Measurements from ENCODE around the gene MT3. TPM values are rescaled to one million over a fixed set of nuclear protein-coding genes. Genes with fewer than 3 reads are reported as not detected.

MT3 gene
- total RNA-seq, 6 experiments from 2014 or later: 0.62 TPM; not detected in 5

DNA sequence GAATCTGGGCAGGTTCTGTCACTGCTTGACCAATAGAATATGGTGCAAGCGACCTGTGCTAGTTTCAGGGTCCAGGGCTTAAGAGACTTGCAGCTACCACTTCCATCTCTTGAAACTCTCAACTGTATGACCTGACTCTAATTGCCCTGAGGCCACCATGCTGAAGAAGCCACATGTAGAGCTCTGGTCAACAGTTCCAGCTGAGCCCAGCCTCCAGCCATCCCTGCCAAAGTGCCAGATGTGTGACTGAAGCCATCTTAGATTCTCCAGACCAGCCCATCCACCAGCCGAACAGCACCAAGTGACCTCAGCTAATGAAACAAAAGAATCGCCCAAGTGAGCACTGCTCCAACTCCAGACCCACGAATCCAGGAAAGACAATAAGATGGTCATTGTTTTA lies 15.6 kb downstream of the MT3 start:
- no peak for DNase-seq
- TF ChIP-seq, protein P1, sequence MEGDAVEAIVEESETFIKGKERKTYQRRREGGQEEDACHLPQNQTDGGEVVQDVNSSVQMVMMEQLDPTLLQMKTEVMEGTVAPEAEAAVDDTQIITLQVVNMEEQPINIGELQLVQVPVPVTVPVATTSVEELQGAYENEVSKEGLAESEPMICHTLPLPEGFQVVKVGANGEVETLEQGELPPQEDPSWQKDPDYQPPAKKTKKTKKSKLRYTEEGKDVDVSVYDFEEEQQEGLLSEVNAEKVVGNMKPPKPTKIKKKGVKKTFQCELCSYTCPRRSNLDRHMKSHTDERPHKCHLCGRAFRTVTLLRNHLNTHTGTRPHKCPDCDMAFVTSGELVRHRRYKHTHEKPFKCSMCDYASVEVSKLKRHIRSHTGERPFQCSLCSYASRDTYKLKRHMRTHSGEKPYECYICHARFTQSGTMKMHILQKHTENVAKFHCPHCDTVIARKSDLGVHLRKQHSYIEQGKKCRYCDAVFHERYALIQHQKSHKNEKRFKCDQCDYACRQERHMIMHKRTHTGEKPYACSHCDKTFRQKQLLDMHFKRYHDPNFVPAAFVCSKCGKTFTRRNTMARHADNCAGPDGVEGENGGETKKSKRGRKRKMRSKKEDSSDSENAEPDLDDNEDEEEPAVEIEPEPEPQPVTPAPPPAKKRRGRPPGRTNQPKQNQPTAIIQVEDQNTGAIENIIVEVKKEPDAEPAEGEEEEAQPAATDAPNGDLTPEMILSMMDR (IDR thresholded peaks at IDR 0.05): no peak
- no peak for TF ChIP-seq POLR2A (IDR thresholded peaks at IDR 0.05)
- Histone ChIP-seq H3K27ac (no peak overlapping the region), H3K27me3 (no peaks in the 10 kb centered on the region), H3K4me1 (peaks cover 0 to 24% (median 8%) of the 10 kb centered on the region in 4 donors), H3K36me3 (no peaks in the 10 kb centered on the region), H3K9me3 (no peaks in the 10 kb centered on the region), H3K4me3 (no peak overlapping the region)
- intact Hi-C loops (cut with DNase I): loop anchor here in 1 of 2 donors (10.0 kb wide), 1 partner anchor 90 kb away; no protein-coding TSS in a partner anchor
- 83% methylated on average over 2 of the region's 4 CpGs for WGBS (ENCODE audit: insufficient coverage, low coverage, low lambda C conversion rate, missing lambda C conversion rate)
- no peak for ATAC-seq

DNA sequence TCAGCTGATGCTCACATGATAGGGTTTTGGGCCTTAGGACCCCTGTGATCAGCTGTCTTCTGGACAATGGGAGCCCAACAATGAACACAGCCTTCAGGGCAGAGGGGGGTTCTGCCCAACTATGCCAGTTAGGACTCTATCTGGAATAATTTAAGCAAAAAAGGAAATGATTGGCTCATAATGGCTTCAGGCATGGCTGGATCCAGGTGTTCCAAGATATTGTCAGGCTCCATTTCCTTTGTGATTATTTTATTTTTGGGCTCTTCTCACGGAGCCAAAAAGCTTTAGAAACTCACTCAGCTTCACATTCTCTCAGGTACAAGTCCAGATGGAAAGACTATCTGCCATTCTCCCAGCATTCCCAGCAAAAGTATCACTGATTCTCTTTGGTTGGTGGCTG lies 16.1 kb downstream of the MT3 start:
- no peaks in the 10 kb centered on the region for H3K27me3 ChIP-seq
- no peaks in the 10 kb centered on the region for H3K36me3 ChIP-seq
- H3K9me3 ChIP-seq: no peaks in the 10 kb centered on the region
- TF ChIP-seq, protein P1 (IDR thresholded peaks at IDR 0.05): no peak
- no peak for TF ChIP-seq POLR2A (IDR thresholded peaks at IDR 0.05)
- WGBS (ENCODE audit: insufficient coverage, low coverage, low lambda C conversion rate, missing lambda C conversion rate): 80% methylated on average over 1 of the region's 1 CpG
- intact Hi-C loops (cut with DNase I): loop anchor here in 1 of 2 donors (10.0 kb wide), 1 partner anchor 89 kb away; no protein-coding TSS in a partner anchor
- H3K4me3 ChIP-seq: no peak overlapping the region
- H3K27ac ChIP-seq: peak overlapping the region; percentile 65 to 95 (median 84)
- H3K4me1 ChIP-seq: peaks cover 0 to 24% (median 8%) of the 10 kb centered on the region in 4 donors
- DNase-seq: no peak
- no peak for ATAC-seq

DNA sequence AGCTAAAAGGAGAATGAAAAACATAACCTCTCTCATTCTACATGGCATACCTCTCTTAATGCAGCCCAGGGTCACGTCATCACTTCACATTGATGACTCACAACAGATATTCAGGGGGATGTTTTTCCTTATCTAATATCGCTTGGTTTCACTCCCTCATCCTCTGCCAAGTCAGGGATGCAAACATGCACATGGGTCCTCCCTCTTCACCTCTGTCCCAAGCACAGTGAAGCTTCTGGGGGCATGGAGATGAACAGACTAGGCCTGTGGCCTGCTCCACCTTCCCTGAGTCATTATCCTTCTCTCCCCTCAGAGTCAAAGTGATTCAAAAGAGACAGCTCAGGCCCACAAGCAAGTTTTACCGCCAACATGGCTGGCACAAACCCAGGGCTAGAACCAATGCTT lies 16.7 kb downstream of the MT3 start:
- Histone ChIP-seq H3K9me3 (no peaks in the 10 kb centered on the region), H3K27ac (peak overlapping the region; percentile 65 to 95 (median 84)), H3K36me3 (no peaks in the 10 kb centered on the region), H3K4me3 (no peak overlapping the region), H3K4me1 (peaks cover 0 to 24% (median 9%) of the 10 kb centered on the region in 4 donors), H3K27me3 (no peaks in the 10 kb centered on the region)
- DNase-seq (peak in 1 of 3 donors; percentile 38), ATAC-seq (peak in 1 of 4 donors; percentile 3)
- intact Hi-C loops (cut with DNase I): loop anchor here in 1 of 2 donors (10.0 kb wide), 1 partner anchor 89 kb away; no protein-coding TSS in a partner anchor
- peak; percentile 4 for TF ChIP-seq POLR2A (IDR thresholded peaks at IDR 0.05)
- TF ChIP-seq, protein P1 (IDR thresholded peaks at IDR 0.05): no peak
- 16% methylated on average over 3 of the region's 3 CpGs for WGBS (ENCODE audit: insufficient coverage, low coverage, low lambda C conversion rate, missing lambda C conversion rate)

DNA sequence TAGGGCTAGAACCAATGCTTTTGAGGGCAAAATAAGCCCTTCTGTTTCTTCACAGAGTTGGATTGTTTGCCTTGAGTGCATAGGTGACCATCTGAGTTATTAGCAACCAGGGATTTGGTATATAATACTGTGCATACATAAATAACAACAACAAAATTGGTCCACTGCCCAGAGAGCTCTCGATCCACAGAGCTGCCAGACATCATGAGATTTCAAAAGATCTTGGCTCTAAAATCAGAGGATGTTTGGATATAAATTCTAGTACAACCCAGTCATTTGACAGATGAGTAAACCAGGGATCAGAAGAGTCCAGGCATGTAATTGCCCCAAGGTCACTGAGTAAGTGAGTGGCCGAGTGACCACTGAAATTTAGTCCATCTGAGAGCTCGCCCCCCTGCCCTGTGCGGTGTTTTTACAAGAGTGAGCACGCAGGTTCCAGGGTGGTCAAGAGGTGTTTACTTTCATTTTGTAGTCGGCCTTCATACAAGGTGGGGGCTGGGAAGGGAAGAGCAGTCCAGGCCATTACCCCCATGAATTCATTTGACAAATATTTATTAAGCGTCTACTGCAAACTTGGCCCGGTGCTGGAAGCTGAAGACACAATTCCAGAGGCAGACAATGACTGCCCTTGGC lies 17.3 kb downstream of the MT3 start:
- Histone ChIP-seq H3K27ac (peak overlapping the region; percentile 65 to 95 (median 84)), H3K36me3 (no peaks in the 10 kb centered on the region), H3K4me1 (peaks cover 0 to 24% (median 10%) of the 10 kb centered on the region in 4 donors), H3K9me3 (no peaks in the 10 kb centered on the region), H3K4me3 (peak overlapping the region in 2 of 3 donors; percentile 73 to 84), H3K27me3 (no peaks in the 10 kb centered on the region)
- intact Hi-C loops (cut with DNase I): loop anchor here in 1 of 2 donors (10.0 kb wide), 1 partner anchor 88 kb away; no protein-coding TSS in a partner anchor
- no peak for TF ChIP-seq POLR2A (IDR thresholded peaks at IDR 0.05)
- TF ChIP-seq, protein P1 (IDR thresholded peaks at IDR 0.05): no peak
- DNase-seq: no peak
- 23% methylated on average over 8 of the region's 8 CpGs for WGBS (ENCODE audit: insufficient coverage, low coverage, low lambda C conversion rate, missing lambda C conversion rate)
- peak in 3 of 4 donors; percentile 4 to 23 (median 6) for ATAC-seq

Data from right lobe of liver (tissue), 6 donors.